Left renal pelvis (tissue), 4 donors: ENCODE results near the gene TNFAIP6. TPM values are rescaled to one million over a fixed set of nuclear protein-coding genes. Genes with fewer than 3 reads are reported as not detected.
"Not testable (repeated sequence)": the region's sequence is repeated elsewhere in the genome, so short reads cannot be mapped to it uniquely, and the experiment has no call there.

Experiments used
- DNase-seq, 4 donors: peaks; one replicate each; pipeline ENCODE4 v3.0.0-alpha.2; 2013; ENCODE audit warnings: low read depth in 4 of 4, low spot score in 3 of 4
- polyA plus RNA-seq, 4 donors: library from polyadenylated mRNA; unstranded; fragments of 120-200 nt; gene quantifications; one replicate each; pipeline ENCODE4 v1.2.1, GENCODE V29; 2013; ENCODE audit not compliant: insufficient read length in 4 of 4

The TNFAIP6 gene
- polyA plus RNA-seq, 4 donors: 0.90 to 32.4 (median 3.7) TPM

GRCh38 chr2:151409601-151410484 lies 52.5 kb downstream of the TNFAIP6 start, which contains the start of gene RIF1:
Gene RIF1 (plus strand): TSS chr2:151409902. CDS start chr2:151410424, 522 bp downstream.
- DNase-seq: peak; percentile 79 to 84 (median 82)

GRCh38 chr2:151410485-151410834 lies 53.1 kb downstream of the TNFAIP6 start:
- peak in 2 of 4 donors; percentile 14 to 35 for DNase-seq

- DNase-seq: no peak
Observed at GRCh38 chr2:151417650-151418049, 60.3 kb downstream of the TNFAIP6 start.

GRCh38 chr2:151421681-151422080 lies 64.3 kb downstream of the TNFAIP6 start:
- DNase-seq: not testable (repeated sequence)

GRCh38 chr2:151422917-151423439 lies 65.6 kb downstream of the TNFAIP6 start:
- no peak for DNase-seq

GRCh38 chr2:151423760-151424159 lies 66.4 kb downstream of the TNFAIP6 start:
- DNase-seq: no peak

Other genes with a start within 250 kb of the TNFAIP6 start
- 10 to 100 TPM; 10.8 to 20.0 (median 17.6) TPM for gene RBM43, start 95.7 kb upstream of the TNFAIP6 start, polyA plus RNA-seq
- gene NMI, start 67.9 kb upstream of the TNFAIP6 start, polyA plus RNA-seq: 10 to 100 TPM; 12.1 to 28.0 (median 14.0) TPM
- 10 to 100 TPM; 35.0 to 46.6 (median 41.2) TPM for gene RIF1, start 52.3 kb downstream of the TNFAIP6 start, polyA plus RNA-seq